ENCODE data around the gene ZCCHC14. TPM values are rescaled to one million over a fixed set of nuclear protein-coding genes. Genes with fewer than 3 reads are reported as not detected.

ZCCHC14 gene
- total and polyA plus RNA-seq, 2 of the 13 experiments (the other 11 are each of a cell fraction or from before 2014, with no cell fraction given), result 12.4 to 12.5 TPM

DNA sequence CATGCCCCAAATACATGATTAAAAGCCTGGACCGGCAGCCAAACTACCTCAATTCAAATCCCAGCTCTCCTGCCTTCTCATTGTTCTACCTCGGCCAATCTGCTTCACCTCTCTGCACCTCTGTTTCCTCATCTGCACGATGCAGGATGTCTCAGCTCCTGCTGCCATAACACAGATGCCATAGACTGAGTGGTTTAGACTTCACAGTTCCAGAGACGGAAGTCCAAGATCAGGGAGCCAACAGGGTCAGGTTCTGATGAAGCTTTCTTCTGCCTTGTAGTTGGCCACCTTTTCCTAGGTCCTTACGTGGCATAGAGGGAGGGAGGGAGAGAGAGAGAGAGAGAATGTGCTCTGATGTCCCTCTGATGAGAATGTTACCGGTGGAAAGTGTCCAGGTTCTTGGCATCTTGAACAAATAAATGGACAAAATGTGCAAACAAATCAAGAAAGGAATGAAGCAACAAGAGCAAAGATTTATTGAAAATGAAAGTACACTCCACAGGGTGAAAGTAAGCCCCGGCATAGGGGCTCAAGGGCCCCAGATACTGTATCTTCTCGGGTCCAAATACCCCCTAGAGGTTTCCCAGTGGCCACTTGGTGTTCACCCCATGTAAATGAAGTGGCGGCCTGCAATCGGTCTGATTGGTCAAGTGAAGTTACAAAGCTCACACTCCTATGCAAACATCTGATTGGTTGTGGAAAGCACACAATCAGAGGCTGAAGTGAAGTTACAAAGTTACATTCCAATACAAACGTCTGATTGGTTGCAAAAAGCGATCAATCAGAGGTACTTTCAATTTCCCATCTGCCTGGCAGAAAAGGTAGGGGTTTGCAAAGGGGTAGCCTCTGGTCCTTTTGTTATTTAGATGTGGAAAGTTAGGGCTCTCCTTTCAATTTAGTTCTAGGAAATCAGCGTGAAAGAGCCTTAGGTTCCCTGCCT, 43.3 kb upstream of the ZCCHC14 start (continued):
- TF ChIP-seq, protein P1, sequence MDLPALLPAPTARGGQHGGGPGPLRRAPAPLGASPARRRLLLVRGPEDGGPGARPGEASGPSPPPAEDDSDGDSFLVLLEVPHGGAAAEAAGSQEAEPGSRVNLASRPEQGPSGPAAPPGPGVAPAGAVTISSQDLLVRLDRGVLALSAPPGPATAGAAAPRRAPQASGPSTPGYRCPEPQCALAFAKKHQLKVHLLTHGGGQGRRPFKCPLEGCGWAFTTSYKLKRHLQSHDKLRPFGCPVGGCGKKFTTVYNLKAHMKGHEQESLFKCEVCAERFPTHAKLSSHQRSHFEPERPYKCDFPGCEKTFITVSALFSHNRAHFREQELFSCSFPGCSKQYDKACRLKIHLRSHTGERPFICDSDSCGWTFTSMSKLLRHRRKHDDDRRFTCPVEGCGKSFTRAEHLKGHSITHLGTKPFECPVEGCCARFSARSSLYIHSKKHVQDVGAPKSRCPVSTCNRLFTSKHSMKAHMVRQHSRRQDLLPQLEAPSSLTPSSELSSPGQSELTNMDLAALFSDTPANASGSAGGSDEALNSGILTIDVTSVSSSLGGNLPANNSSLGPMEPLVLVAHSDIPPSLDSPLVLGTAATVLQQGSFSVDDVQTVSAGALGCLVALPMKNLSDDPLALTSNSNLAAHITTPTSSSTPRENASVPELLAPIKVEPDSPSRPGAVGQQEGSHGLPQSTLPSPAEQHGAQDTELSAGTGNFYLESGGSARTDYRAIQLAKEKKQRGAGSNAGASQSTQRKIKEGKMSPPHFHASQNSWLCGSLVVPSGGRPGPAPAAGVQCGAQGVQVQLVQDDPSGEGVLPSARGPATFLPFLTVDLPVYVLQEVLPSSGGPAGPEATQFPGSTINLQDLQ (CRISPR knock-in tag; IDR thresholded peaks at IDR 0.05), result no peak
- TF ChIP-seq ZNF260 (CRISPR knock-in tag; IDR thresholded peaks at IDR 0.05; ENCODE audit: borderline replicate concordance, low read depth) (no peak), ZBTB20 (CRISPR knock-in tag; IDR thresholded peaks at IDR 0.05; ENCODE audit: borderline replicate concordance, low read depth) (no peak; the same call in 1 of the 2 replicates), ZNF878 (CRISPR knock-in tag; IDR thresholded peaks at IDR 0.05) (no peak), ZBTB7B (CRISPR knock-in tag; IDR thresholded peaks at IDR 0.05) (no peak), NR3C1 (CRISPR knock-in tag; IDR thresholded peaks at IDR 0.05) (no peak), ZNF20 (CRISPR knock-in tag; IDR thresholded peaks at IDR 0.05) (0 out of 2 replicates have a peak, but pooled peaks have one; percentile 72), HCFC1 (IDR thresholded peaks at IDR 0.05; ENCODE audit: low read depth, low read length) (no peak)
- TF ChIP-seq, protein P2, sequence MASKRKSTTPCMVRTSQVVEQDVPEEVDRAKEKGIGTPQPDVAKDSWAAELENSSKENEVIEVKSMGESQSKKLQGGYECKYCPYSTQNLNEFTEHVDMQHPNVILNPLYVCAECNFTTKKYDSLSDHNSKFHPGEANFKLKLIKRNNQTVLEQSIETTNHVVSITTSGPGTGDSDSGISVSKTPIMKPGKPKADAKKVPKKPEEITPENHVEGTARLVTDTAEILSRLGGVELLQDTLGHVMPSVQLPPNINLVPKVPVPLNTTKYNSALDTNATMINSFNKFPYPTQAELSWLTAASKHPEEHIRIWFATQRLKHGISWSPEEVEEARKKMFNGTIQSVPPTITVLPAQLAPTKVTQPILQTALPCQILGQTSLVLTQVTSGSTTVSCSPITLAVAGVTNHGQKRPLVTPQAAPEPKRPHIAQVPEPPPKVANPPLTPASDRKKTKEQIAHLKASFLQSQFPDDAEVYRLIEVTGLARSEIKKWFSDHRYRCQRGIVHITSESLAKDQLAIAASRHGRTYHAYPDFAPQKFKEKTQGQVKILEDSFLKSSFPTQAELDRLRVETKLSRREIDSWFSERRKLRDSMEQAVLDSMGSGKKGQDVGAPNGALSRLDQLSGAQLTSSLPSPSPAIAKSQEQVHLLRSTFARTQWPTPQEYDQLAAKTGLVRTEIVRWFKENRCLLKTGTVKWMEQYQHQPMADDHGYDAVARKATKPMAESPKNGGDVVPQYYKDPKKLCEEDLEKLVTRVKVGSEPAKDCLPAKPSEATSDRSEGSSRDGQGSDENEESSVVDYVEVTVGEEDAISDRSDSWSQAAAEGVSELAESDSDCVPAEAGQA (IDR thresholded peaks at IDR 0.05; ENCODE audit: low read depth), result no peak
- TF ChIP-seq, protein P2 (CRISPR knock-in tag; IDR thresholded peaks at IDR 0.05; ENCODE audit: borderline replicate concordance), result no peak
- TF ChIP-seq, protein P3, sequence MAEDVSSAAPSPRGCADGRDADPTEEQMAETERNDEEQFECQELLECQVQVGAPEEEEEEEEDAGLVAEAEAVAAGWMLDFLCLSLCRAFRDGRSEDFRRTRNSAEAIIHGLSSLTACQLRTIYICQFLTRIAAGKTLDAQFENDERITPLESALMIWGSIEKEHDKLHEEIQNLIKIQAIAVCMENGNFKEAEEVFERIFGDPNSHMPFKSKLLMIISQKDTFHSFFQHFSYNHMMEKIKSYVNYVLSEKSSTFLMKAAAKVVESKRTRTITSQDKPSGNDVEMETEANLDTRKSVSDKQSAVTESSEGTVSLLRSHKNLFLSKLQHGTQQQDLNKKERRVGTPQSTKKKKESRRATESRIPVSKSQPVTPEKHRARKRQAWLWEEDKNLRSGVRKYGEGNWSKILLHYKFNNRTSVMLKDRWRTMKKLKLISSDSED (CRISPR knock-in tag; IDR thresholded peaks at IDR 0.05), result no peak

All from HepG2 (cell line).